ENCODE measurements around the gene PREX1.

The PREX1 gene

DNA sequence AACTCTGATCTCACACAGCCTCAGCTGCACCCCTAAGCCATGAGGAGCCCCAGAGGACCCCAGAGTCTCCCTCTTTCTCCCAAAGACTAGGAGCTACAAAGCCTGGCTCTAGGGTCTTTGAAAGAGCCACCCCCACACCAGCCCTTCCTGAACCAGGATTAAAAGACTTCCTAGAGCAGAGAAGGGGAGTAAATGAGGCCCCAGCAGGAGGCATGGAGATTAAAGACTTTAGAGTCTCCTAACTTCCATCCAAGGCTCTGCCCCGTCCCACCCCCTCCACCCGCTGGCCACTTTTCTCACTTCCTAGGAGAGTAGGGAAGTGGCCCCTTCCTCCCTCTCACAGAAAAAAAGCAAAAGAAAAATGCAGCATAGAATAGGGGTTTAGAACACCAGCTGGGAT, 1.7 kb downstream of the PREX1 start:
- no peak for DNase-seq (ENCODE audit: low read depth in 2 of 2)

DNA sequence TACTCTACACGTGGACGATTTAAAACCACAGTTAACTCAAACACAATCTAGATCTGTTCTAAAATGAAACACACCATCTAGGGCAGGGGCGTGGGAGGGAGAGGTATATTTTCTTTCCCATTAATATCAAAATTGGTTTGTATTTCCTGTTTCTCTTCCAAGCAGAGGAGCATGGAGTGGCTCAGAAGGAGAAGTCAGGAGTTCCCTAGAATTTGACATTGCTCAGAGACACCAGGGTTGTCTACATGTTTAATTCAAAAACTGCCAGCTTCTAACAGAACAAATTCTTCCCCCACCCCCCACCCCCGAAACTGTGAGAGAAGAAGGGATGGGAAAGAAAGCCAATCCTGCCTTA, 2.3 kb downstream of the PREX1 start:
- DNase-seq (ENCODE audit: low read depth in 2 of 2): no peak

DNA sequence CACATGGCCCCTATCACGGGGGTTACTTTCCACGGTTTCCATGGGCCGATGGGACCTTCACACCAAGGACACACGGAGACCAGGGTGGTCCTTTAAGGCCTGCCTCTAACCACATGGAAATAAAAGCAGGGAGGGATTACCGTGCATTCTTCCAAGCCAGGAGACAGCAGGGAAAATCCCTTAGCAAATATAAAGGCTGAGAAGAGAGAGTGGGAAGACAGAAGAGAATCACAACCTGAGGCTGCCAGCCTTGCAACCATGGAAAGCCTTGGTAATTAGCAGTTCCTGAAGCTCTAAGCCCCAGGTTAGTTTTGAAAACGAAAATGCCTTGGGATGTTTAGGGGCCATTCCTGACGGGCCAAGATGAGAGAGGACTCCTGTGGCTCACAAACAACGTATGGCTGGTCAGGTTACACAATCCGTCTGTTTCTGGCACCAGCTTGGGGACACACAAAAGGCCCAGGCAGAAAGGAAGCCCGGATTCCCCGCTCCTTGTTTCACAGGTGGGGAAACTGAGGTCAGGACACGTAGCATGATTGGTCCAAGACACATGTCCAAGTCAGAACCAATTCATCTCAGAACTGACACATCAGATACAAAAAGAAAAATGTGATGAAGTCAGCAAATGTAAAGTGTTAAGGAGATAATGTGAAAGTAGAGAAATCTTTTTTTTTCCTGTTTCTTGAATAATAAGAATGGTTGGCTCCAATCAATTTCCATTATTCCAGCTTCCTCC, 2.8 kb downstream of the PREX1 start:
- no peak for DNase-seq (ENCODE audit: low read depth in 2 of 2)

DNA sequence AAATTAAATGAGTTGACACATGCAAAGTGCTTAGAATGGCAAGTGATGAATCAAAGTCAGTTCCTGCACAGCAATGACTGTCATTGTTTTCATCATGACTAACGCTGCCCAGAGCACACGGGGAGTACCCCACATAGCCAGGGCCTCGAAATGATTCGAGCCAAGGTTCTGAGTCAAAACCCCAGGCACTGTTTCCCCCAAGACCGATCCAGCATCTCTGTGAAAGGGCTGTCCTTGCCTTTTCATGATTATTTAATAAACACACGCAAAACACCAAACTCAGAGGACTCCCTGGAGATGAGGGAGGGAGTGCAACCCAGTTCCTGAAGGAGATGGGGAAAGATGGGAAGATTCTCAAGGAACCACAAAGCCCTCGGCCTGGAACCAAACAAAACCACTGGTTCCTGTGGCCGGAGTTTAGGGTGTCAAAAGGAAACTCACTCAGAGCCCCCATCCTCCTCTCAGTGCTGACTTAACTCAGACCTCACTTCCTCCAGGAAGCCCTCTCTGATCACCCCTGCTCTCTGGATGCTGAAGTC, 3.8 kb downstream of the PREX1 start:
- peak in 1 of 2 donors; percentile 52 for DNase-seq (ENCODE audit: low read depth in 2 of 2)

DNA sequence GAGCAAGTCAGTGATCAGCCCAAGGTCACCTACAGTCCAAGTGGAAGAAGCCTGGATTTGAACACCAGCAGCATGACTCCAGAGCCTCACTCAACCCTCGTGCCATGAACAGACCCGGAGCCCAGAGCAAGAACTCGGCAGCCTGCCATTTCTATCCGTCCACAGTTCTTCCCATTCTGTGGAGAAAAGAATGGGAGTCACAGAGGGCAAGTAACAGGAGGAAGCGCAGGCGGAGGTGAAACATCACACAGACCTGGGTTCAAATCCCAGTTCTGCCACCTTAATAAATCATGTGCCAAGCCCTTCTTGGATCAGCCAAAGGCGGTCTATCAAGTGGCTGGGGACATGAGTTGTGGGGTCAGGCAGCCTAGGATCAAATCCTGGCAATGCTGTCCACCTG, 4.3 kb downstream of the PREX1 start:
- DNase-seq (ENCODE audit: low read depth in 2 of 2): no peak

DNA sequence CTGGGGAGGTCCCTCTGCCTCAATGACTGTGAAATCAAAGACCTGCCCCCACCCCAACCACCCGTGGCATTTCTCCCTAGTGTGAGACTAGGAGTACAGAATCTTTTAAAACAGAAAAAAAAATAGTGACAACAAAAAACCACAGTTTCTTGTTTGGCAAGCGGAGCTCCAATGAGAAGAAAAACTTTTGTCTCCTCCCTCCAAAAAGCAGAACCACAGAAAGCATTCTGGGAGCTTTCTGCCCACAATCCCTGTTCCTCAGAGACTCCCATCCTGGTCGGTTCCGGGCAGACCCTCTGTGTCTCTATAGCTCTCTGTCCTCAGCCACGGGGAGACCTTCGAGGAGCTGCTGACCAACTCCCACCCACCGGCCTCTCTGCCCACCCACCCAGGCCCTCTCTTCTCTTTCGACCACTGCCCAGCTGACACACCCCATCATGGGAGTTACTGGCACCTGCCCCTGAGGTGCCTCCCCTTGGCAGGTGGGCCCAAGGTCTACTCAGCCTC, 4.9 kb downstream of the PREX1 start:
- no peak for DNase-seq (ENCODE audit: low read depth in 2 of 2)

DNA sequence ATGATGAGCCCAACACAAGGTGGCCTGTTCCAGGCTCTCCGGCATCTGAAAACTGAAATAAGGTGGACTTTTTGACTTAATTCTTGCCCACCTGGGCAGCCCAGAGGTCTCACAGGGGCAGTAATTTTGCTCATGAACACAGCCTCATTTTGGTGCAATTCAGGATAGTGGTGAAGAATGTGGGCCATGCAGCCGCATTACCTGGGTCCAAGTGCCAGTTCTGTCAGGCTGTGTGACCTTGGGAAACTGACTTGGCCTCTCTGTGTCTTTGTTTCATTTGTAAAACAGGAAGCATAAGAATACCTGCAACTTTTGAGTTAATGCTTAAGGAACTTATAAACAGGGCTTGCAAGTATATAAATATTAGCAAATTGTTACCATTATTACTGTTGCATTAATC, 5.6 kb downstream of the PREX1 start:
- no peak for DNase-seq (ENCODE audit: low read depth in 2 of 2)

DNA sequence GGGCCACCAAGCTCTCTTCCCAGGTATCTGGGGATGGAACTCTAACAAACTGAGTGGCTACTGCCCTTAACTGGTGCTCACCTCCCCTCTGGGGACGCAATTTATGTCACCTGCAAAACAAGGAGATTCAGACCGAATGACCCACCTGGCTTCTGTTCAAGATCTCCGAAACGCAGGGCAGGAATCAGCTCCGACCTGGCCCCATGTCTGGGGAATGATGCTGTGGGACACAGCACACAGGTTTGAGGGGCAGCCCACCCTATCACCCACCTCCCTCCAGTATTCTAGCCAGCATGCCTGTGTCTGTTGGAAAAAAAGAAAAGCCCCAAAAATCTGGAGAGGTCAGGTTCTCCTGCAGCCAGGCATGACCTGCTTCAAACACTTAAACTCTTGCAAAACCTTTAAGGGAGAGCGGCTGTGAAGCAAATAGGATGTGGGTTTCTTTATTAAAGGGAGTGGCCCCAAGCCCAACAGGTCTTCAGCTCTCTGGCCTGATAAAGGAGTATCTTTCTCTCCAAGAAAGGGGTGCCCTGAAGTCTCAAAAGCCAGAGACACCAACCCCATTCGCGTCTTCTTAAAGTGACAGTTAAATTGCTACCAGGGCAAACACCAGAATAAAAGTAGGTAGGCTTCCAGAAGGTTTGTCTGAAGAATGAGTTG, 6.4 kb downstream of the PREX1 start:
- DNase-seq (ENCODE audit: low read depth in 2 of 2): no peak

DNA sequence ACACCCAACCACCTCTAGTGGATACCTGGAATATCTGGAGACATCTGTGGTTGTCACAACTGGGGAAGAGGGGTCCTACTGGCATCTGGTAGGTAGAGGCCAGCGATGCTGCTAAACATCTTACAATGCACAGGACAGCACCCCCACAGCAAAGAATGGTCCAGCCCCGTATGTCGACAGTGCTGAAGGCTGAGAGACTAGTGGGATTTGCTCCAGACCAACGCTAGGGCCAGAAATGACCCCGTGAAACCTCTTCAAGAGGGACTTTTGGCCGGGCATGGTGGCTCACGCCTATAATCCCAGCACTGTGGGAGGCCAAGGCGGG, 7.2 kb downstream of the PREX1 start:
- no peak for DNase-seq (ENCODE audit: low read depth in 2 of 2)

DNA sequence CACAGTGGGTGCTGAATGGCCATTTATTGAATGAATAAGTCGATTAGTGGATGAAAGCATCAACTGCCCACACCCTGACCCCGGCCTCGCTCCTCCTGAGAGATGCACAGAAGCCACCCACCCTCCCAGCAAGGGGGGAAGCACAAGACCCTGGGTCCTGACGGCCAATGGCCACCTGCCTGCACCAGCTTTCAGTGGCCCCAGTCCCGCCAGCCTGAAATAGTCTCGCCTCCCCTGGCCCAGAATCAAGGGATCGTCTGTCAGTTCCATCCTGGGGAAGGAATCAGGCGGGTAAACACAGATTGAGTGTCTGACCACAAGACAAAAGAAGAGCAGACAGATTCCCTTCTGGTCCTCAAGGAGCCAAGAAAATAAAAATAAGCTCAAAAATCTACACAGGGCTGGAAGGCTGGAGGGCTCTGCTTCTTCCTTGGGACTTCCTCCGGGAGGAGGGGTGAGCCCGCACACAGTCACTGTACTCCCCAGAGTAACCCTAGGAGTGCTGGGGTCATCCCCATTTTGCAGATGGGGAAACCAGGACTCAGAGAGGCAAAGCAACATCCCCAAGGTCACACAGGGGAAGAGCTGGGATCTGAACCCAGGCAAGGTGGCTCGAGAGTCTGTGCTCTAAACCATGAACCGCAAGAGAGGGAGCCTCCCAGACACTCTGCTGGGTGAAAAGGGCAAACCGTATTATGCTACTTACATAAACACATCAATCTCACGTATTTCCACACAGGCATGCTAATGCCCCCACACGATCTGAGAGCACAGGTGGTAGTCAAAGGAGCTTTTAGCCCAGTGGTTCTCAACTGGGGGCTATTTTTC, 7.8 kb downstream of the PREX1 start:
- no peak for DNase-seq (ENCODE audit: low read depth in 2 of 2)

DNA sequence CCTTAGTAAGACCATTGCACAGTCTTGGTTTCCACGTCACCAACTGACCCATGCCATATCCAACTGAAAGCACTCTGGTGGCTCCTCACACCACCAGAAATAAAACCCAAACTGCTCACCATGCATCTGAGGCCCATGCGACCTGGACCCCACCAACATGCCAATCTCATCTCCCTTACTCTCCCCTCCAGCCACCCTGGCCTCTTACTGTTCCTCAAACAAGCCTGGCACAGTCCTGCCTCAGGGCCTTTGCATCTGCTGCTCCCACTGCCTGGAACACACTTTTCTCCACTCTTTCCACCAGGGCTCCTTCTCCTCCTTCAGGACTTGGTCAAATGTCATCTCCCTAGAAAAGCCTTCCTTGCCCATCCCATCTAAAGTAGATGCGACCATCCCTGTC, 8.7 kb downstream of the PREX1 start:
- DNase-seq (ENCODE audit: low read depth in 2 of 2): no peak

DNA sequence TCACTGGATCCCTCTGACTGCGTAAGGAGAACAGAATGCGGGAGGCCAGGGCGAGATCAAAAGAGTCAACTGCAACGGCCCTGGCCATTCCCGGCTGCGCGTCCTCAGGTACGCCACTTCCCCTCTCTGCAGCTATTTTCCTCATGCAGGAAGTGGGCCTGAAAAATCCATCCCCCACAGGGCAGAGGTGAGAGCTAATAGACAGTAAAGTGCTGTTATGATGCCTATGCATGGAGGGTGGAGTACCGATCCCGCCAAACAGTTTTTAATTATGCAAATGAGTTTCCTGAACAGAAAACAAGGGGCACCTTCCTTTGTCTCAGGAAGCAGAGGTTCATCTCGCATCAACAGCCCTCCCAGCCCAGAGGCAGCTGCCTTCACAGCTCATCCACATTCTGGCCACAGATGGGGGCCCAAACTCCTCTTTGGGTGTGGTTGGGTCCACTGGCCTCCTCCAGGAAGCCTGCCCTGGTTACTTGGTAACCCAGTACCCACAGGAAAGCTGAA, 9.3 kb downstream of the PREX1 start:
- no peak for DNase-seq (ENCODE audit: low read depth in 2 of 2)

DNA sequence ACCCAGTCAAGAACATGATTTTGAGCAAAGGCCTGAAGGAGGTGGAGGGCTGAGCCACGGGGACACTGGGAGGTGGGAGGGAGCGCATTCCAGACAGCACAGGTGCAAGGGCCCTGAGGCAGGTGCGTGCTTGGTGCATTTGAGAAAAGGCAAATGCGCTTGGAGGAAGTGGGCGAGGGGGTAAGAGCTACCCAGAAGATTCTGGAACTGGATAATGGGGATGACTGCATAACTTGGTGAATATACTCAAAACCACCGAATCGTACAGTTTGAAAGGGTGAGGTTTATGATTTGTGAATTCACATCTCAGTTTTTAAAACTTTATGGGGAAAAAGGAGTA, 9.8 kb downstream of the PREX1 start:
- no peak for DNase-seq (ENCODE audit: low read depth in 2 of 2)

DNA sequence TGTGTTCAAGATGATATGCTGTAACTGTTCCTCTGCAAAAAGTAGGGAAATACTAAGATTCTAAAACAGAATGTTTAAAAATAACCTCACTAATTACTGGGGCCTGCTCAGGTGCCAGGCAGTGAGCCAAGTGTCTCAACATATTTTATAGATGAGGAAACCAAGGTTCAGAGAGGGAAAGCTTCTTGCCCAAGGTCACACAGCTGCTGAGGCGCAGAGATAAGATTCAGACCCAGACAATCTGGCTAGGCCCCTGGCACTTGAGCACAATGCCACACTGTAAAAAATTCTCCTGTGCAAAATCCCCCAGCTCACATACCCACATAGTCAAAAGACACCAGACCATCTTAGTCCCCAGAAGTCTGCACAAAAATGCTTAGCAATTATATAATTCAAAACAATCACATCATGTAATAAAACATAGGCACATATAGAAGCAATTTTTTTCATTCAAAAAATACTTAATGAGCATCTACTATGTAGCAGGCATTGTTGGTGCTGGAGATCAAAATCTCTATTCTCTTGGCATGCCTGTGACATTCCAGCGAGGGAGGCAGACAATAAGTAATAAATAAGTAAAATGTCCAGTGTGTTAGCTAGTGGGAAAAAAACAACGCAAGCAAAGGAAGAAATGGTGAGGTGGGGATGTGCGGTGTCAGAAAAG, 10.3 kb downstream of the PREX1 start:
- no peak for DNase-seq (ENCODE audit: low read depth in 2 of 2)

DNA sequence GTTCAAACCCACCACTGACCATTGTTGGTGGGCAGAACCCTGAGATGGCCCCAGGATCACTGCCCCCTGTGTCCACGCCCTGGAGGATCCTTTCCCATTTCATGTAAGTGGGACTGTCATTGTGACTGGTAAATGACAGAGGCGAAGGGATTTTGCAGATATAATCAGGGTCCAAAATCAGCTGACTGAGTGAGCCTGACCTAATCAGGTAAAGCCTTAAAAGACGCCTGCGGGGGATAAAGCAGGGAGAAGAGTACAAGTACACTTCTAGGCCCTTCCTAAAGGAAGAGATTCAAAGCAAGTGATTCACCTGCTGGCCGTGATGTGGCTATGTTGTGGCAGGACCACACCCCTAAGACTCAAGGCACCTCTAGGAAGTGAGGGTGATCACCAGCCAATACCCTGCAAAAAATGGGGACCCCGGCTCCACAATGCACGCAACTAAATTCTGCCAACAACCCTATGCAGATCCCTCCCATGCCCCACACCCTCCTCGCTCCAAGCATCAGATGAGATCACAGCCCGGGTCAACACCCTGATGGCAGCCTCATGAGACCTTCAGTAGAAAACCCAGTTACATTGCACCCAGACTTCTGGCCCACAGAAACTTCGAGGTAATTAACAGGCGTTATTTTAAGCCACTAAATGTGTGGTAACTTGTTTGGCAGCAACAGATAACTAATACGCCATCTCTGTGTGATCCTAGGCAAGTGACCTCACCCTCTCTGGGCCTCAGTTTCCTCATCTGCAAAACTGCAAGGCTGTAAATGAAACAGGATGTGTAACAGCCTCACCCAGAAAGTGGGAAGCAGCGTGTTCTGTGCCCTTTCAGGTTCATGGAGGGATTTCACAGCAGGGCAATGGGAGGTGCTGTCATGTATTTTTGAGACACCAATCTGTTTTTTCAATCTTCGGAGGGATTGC, 11.3 kb downstream of the PREX1 start:
- DNase-seq (ENCODE audit: low read depth in 2 of 2): no peak

DNA sequence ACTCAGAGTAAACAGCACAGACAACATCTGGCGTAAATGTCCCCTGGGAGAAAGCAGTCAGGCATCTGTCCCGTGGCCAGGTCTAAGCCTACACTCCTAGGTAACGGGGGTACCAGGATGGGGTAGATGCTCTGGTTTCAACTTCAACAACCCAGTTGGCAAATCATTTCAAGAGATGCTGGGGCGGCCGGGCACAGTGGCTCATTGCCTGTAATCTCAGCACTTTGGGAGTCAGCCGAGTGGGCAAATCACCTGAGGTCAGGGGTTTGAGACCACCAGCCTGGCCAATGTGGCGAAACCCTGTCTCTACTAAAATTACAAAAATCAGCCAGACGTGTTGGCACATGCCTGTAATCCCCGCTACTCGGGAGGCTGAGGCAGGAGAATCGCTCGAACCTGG, 12.3 kb downstream of the PREX1 start:
- no peak for DNase-seq (ENCODE audit: low read depth in 2 of 2)

DNA sequence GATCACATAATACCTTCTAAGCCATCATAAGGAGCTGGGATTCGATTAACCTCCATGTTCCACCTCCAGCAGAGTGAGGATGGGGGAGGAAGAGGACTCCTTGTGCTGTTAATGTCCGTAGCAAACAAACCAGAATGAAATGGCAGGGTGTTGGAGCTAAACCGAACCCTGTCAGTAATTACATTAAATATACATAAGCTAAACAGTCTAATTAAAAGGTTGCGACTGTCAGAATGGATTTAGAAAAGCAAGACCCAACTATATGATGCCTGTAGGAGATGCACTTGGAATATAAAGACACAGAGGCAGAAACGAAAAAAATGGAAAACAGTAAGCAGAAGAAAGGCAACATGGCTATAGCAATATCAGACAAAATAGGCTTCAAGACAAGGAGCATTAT, 13.2 kb downstream of the PREX1 start:
- DNase-seq (ENCODE audit: low read depth in 2 of 2): no peak

DNA sequence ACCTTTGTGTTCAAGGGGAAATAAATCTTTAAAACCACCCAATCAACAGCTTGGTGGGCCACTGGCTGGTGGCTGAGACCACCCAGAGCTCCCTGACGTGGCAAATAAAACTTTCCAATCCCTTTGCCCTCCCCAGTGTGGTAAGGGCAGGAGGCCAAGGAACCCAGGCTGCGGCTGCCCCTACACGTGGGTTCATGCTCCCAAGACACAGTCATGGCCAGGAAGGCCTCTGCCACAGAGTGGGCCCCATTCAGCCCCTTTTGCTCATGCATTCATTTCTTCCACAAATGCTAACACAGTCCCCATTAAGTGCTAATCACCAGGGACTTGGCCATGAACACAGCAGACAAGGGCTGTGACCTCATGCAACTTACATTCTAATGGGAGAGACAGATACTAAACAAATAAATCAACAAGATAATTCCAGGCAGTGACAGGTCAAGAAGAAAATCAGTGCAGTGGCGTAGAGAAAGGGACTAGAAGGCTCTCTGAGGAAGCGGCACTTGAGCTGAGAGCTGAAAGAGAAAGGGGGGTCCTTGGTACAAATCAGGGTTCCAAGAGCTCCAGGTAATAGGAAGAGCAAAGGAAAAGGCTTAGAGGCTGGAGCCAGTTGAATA, 13.8 kb downstream of the PREX1 start:
- no peak for DNase-seq (ENCODE audit: low read depth in 2 of 2)

DNA sequence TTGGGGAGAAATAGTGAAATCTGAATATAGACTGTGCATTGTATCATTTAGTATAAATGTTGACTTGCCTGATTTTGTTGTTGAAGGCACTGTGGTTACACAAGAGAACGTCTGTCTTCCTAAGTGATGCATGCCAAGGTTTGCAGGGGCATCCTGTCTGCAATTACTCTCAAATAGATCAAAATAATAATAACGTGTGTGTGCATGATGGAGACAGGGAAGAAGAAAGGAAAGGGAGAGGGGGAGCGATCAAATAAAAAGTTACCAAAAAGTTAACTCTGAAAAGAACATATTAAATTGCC, 14.4 kb downstream of the PREX1 start:
- DNase-seq (ENCODE audit: low read depth in 2 of 2): no peak

DNA sequence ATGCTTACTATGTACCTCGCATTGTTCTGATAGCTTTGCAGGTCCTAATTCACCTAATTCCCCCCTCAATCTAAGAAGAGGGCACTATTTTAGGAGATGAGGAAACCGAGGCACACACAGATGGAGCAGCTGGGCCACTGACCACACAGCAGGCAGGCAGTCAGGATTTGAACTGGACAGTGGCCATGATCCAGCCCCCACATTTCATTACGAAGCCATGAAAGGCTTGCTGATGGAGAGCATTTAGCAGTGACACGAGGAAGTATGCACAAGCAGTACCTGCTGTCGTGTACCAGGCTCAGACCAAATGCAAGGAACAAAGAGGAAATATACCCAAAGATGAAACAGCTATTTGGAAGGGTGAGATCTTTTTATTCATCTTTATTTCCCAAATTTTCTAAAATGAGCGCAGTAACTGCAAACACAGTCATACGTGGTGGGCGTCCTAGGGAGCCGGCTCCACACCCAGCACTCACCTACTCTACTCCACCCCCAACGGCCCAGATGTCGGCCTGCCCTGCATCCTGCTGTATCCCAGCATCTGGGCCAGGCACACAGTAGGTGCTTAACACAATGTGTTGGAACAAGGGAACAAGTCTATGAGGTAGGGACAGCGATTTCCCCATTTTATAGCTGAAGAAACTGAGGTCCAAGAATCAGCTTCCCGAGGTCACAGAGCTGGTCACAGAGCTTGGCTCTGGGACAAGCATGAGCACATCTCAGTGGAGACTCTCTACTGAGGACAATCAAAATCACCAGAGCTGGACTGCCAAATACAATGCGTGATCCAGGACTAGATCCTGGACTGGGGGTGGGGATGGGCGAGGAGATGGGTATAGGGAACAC, 15.0 kb downstream of the PREX1 start:
- DNase-seq (ENCODE audit: low read depth in 2 of 2): no peak
